Measurements from ENCODE around the gene KHK. TPM values are rescaled to one million over a fixed set of nuclear protein-coding genes. Genes with fewer than 3 reads are reported as not detected.

Gene KHK
- total and polyA plus RNA-seq, 12 donors = 0.32 to 4.6 (median 2.2) TPM

DNA sequence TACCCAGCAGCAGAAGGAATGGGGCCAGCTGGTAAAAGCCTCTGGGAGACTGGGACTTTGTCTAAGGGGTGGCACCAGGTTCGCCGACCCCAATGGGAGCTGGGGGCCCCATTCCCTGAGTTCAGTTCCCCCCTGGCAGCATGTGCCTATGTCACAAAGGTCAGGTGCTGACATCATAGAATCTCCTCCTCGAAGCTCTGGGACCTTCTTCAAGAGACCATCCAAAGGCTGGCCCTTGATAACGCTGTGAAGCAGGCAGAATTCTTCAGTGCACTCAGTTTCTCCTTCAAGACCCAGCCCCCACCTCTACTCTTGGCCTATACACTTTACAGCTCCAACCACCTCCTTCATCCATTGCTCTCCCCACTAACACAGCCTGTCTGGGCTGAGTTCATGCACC lies 52.7 kb downstream of the KHK start, which contains the start of gene PRR30:
PRR30 (minus strand) TSS at position 101 of the 400 bp plus-strand sequence. CDS start 1,081 bp downstream, outside the sequence.
- whole genome bisulfite sequencing, 2 donors = 70 to 76% methylated on average over 4 of the region's 4 CpGs
- Histone ChIP-seq H3K4me1 (peaks cover 0 to 5% (median 0%) of the 10 kb centered on the region in 9 donors), H3K27me3 (no peaks in the 10 kb centered on the region), H3K4me3 (no peak within 1 kb of the TSS), H3K36me3 (no peaks in the 10 kb centered on the region), H3K9me3 (no peaks in the 10 kb centered on the region), H3K27ac (no peak within 1 kb of the TSS)
- TF ChIP-seq, protein P1, sequence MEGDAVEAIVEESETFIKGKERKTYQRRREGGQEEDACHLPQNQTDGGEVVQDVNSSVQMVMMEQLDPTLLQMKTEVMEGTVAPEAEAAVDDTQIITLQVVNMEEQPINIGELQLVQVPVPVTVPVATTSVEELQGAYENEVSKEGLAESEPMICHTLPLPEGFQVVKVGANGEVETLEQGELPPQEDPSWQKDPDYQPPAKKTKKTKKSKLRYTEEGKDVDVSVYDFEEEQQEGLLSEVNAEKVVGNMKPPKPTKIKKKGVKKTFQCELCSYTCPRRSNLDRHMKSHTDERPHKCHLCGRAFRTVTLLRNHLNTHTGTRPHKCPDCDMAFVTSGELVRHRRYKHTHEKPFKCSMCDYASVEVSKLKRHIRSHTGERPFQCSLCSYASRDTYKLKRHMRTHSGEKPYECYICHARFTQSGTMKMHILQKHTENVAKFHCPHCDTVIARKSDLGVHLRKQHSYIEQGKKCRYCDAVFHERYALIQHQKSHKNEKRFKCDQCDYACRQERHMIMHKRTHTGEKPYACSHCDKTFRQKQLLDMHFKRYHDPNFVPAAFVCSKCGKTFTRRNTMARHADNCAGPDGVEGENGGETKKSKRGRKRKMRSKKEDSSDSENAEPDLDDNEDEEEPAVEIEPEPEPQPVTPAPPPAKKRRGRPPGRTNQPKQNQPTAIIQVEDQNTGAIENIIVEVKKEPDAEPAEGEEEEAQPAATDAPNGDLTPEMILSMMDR (IDR thresholded peaks at IDR 0.05) = no peak
- intact Hi-C loops (cut with DNase I) = no loop called here
- DNase-seq (no peak), ATAC-seq (no peak)

DNA sequence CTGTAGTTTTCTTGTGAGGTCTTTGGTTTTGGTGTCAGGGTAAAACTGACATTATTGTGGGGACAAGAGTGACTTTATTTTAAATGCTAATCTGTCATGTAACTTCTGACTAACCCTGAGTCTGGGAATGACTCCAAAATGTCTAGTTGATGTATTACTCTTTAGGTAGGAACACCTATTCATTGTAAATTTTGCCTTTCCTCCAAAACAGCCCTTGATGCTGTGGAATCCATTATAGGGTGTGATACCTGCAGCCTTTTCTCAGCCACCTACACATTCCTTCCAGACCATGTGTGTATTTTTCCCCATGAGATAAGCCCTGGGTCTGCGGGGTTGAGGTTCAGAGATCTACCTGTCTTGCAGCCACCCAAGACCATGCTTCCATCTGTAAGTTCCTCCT lies 56.7 kb downstream of the KHK start:
- ATAC-seq (no peak), DNase-seq (no peak)
- Histone ChIP-seq H3K27me3 (no peaks in the 10 kb centered on the region), H3K27ac (no peak overlapping the region), H3K9me3 (no peaks in the 10 kb centered on the region), H3K36me3 (no peaks in the 10 kb centered on the region), H3K4me3 (no peak overlapping the region), H3K4me1 (no peaks in the 10 kb centered on the region)
- TF ChIP-seq, protein P1 (IDR thresholded peaks at IDR 0.05) = no peak
- 75 to 95% methylated on average over 1 of the region's 1 CpG for WGBS, 2 donors
- intact Hi-C loops (cut with DNase I) = no loop called here

DNA sequence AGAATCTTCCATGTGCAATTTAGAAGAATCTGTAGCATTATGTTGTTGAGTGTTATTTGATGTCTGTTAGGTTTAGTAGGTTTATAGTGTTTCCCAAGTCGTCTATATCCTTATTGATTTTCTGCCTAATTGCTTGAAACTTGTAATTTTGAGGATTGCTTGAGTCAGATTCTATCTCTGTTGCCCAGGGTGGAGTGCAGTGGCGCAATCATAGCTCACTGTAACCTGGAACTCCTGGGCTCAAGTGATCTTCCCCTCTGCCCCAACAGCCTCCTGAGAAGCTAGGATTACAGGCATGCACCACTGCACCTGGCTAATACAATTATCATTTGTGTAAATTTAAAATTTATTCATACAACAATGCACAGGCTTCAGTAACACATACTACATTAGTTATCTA lies 59.1 kb downstream of the KHK start:
- no peak for DNase-seq
- TF ChIP-seq, protein P1 (IDR thresholded peaks at IDR 0.05) = no peak
- 83 to 86% methylated on average over 2 of the region's 2 CpGs for WGBS, 2 donors
- intact Hi-C loops (cut with DNase I) = no loop called here
- Histone ChIP-seq H3K27me3 (peaks cover 0 to 6% (median 0%) of the 10 kb centered on the region in 7 donors), H3K36me3 (no peaks in the 10 kb centered on the region), H3K9me3 (no peaks in the 10 kb centered on the region), H3K27ac (no peak overlapping the region), H3K4me3 (no peak overlapping the region), H3K4me1 (no peaks in the 10 kb centered on the region)
- no peak for ATAC-seq

DNA sequence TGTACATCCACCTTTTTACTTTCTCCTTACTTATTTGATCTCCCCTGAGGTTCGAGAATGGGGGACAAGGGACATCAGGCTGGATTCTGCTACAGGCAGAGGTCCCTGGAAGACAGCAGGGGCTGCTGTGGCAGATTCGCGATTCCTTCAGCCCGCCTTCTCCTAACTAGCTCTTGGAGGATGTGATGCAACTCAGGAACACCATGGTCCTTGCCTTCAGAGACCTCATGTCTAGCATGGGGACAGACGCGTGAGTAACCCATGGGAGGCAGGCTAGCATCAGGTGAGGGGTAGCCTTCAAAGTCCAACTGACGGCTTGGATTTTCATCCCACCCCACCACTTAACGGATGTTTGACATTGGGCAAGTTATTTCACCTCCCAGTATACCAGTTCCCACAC lies 61.4 kb downstream of the KHK start:
- no peak overlapping the region for H3K4me3 ChIP-seq
- H3K4me1 ChIP-seq = no peaks in the 10 kb centered on the region
- no peaks in the 10 kb centered on the region for H3K9me3 ChIP-seq
- TF ChIP-seq, protein P1 (IDR thresholded peaks at IDR 0.05) = no peak
- no peak overlapping the region for H3K27ac ChIP-seq
- intact Hi-C loops (cut with DNase I) = no loop called here
- H3K36me3 ChIP-seq = no peaks in the 10 kb centered on the region
- no peak for DNase-seq
- H3K27me3 ChIP-seq = peaks cover 0 to 6% (median 0%) of the 10 kb centered on the region in 7 donors
- WGBS, 2 donors = 92% methylated on average over 8 of the region's 8 CpGs
- no peak for ATAC-seq
